ENCODE measurements around the gene COPS9. TPM values are rescaled to one million over a fixed set of nuclear protein-coding genes. Genes with fewer than 3 reads are reported as not detected.

COPS9 gene
- total RNA-seq, 1 experiment from 2014 or later: 473 TPM

GRCh38 chr2:240145461-240145860 lies 9.4 kb upstream of the COPS9 start:
- no peaks in the 10 kb centered on the region for H3K79me2 ChIP-seq (ENCODE audit: low read length)
- H4K20me1 ChIP-seq (ENCODE audit: low read length): no peaks in the 10 kb centered on the region
- POLR2A ChIA-PET (ENCODE audit: unreplicated experiment): no interaction called here
- H3K9me3 ChIP-seq (ENCODE audit: low read length): no peaks in the 10 kb centered on the region
- ATAC-seq (no peak), DNase-seq (no peak)
- H3K4me1 ChIP-seq (ENCODE audit: insufficient read depth, low read length): no peaks in the 10 kb centered on the region; the same call in 1 of the 2 replicates
- CTCF ChIA-PET: interaction anchor here (0.6 to 0.7 kb wide), 2 partner anchors 60 to 639 kb away, joined by 3 to 4 read pairs; no protein-coding TSS in a partner anchor
- TF ChIP-seq EZH2phosphoT487 (IDR thresholded peaks at IDR 0.05; ENCODE audit: borderline replicate concordance, low read length): no peak
- TF ChIP-seq CTCF (conservative IDR thresholded peaks at IDR 0.05; ENCODE audit: low read depth, low read length): no peak
- no peak for TF ChIP-seq EZH2 (IDR thresholded peaks at IDR 0.05; ENCODE audit: low read length, unreplicated experiment)
- no peak overlapping the region for H3K27ac ChIP-seq (ENCODE audit: low read length)
- no peaks in the 10 kb centered on the region for H3F3A ChIP-seq (ENCODE audit: low read length, unreplicated experiment)
- BruUV-seq (replicated peaks): no TSS peak
- H3K4me3 ChIP-seq (ENCODE audit: low read length): no peak overlapping the region
- no peak overlapping the region for H2AFZ ChIP-seq (ENCODE audit: low read length)
- H3K9me2 ChIP-seq (replicated peaks; ENCODE audit: low read length): no peaks in the 10 kb centered on the region
- H3K36me3 ChIP-seq (ENCODE audit: low read depth, low read length): no peaks in the 10 kb centered on the region
- H3K4me2 ChIP-seq (ENCODE audit: low read length): no peak overlapping the region
- no peaks in the 10 kb centered on the region for H3K27me3 ChIP-seq (ENCODE audit: low read length)
- no peak overlapping the region for H3K9ac ChIP-seq (ENCODE audit: low read length)
- intact Hi-C loops (cut with micrococcal nuclease): no loop called here

- no peaks in the 10 kb centered on the region for H3K27me3 ChIP-seq (ENCODE audit: low read length)
- H3F3A ChIP-seq (ENCODE audit: low read length, unreplicated experiment): no peaks in the 10 kb centered on the region
- no peak overlapping the region for H3K27ac ChIP-seq (ENCODE audit: low read length)
- no peaks in the 10 kb centered on the region for H3K36me3 ChIP-seq (ENCODE audit: low read depth, low read length)
- H3K4me2 ChIP-seq (ENCODE audit: low read length): no peak overlapping the region
- no peak for DNase-seq
- no TSS peak for BruUV-seq (replicated peaks)
- no peaks in the 10 kb centered on the region for H3K79me2 ChIP-seq (ENCODE audit: low read length)
- no peaks in the 10 kb centered on the region for H4K20me1 ChIP-seq (ENCODE audit: low read length)
- no peaks in the 10 kb centered on the region; the same call in 1 of the 2 replicates for H3K4me1 ChIP-seq (ENCODE audit: insufficient read depth, low read length)
- H3K4me3 ChIP-seq (ENCODE audit: low read length): no peak overlapping the region
- ChIA-PET POLR2A (ENCODE audit: unreplicated experiment) (no interaction called here), CTCF (interaction anchor here (0.6 to 2.0 kb wide), 4 partner anchors 61 to 120 kb away, joined by 3 to 15 read pairs (median 4); partner anchors contain the start of gene NDUFA10)
- TF ChIP-seq CTCF (conservative IDR thresholded peaks at IDR 0.05; ENCODE audit: low read depth, low read length) (no peak), EZH2phosphoT487 (IDR thresholded peaks at IDR 0.05; ENCODE audit: borderline replicate concordance, low read length) (no peak), EZH2 (IDR thresholded peaks at IDR 0.05; ENCODE audit: low read length, unreplicated experiment) (no peak)
- no peaks in the 10 kb centered on the region for H3K9me3 ChIP-seq (ENCODE audit: low read length)
- no peak overlapping the region for H3K9ac ChIP-seq (ENCODE audit: low read length)
- no peak for ATAC-seq
- H3K9me2 ChIP-seq (replicated peaks; ENCODE audit: low read length): no peaks in the 10 kb centered on the region
- H2AFZ ChIP-seq (ENCODE audit: low read length): peak overlapping the region; percentile 58; the same call in 1 of the 2 replicates
- intact Hi-C loops (cut with micrococcal nuclease): loop anchor here (5.0 kb wide), 1 partner anchor 322 kb away; no protein-coding TSS in a partner anchor
Measured at GRCh38 chr2:240144649-240145261, 8.7 kb upstream of the COPS9 start.

Data from PC-3 (cell line).